GM18907 (cell line): Measurements from ENCODE around the gene BLOC1S6.

Experiments
- ATAC-seq: cut with Tn5 transposase; IDR thresholded peaks from one replicate; pipeline ENCODE4 v1.9.1; 2021; ENCODE audit warnings: mild to moderate bottlenecking, moderate library complexity; ENCODE audit not compliant: unreplicated experiment

BLOC1S6 gene

GRCh38 chr15:45587863-45588170, 638 bp downstream of the BLOC1S6 start:
- ATAC-seq: no peak

GRCh38 chr15:45588219-45588875, 1.2 kb downstream of the BLOC1S6 start:
- ATAC-seq: no peak

- ATAC-seq: no peak
Measured at GRCh38 chr15:45589256-45589655, 2.1 kb downstream of the BLOC1S6 start.

GRCh38 chr15:45594319-45594718, 7.1 kb downstream of the BLOC1S6 start:
- no peak for ATAC-seq

GRCh38 chr15:45594835-45595530, 7.8 kb downstream of the BLOC1S6 start:
- no peak for ATAC-seq

GRCh38 chr15:45603881-45604280, 16.7 kb downstream of the BLOC1S6 start:
- no peak for ATAC-seq

- no peak for ATAC-seq
Measured at GRCh38 chr15:45604326-45604725, 17.1 kb downstream of the BLOC1S6 start.

- ATAC-seq: no peak
Measured at GRCh38 chr15:45606413-45606812, 19.2 kb downstream of the BLOC1S6 start.

- no peak for ATAC-seq
Measured at GRCh38 chr15:45606841-45607240, 19.7 kb downstream of the BLOC1S6 start.

- ATAC-seq: no peak
Measured at GRCh38 chr15:45611305-45611704, 24.1 kb downstream of the BLOC1S6 start.

- ATAC-seq: peak; percentile 42
Measured at GRCh38 chr15:45612790-45613415, 25.7 kb downstream of the BLOC1S6 start.

- ATAC-seq: no peak
Measured at GRCh38 chr15:45616901-45617323, 29.7 kb downstream of the BLOC1S6 start.

- ATAC-seq: no peak
Measured at GRCh38 chr15:45618813-45619212, 31.6 kb downstream of the BLOC1S6 start.

GRCh38 chr15:45628136-45628535, 41.0 kb downstream of the BLOC1S6 start:
- no peak for ATAC-seq

- no peak for ATAC-seq
Measured at GRCh38 chr15:45630917-45631691, 43.9 kb downstream of the BLOC1S6 start.

GRCh38 chr15:45631776-45632175, 44.6 kb downstream of the BLOC1S6 start:
- ATAC-seq: no peak

- ATAC-seq: peak; percentile 87
Measured at GRCh38 chr15:45634432-45635190, 47.4 kb downstream of the BLOC1S6 start, which contains the start of gene SQOR. TSS of gene SQOR (plus strand) at chr15:45635029. CDS start at chr15:45658924, 23,895 bp downstream.

GRCh38 chr15:45635191-45635638, 48.0 kb downstream of the BLOC1S6 start:
- peak; percentile 57 for ATAC-seq

GRCh38 chr15:45635763-45636292, 48.6 kb downstream of the BLOC1S6 start:
- no peak for ATAC-seq

GRCh38 chr15:45637141-45637540, 50.0 kb downstream of the BLOC1S6 start:
- ATAC-seq: no peak
